HCT116 (cell line): ENCODE results near the gene ZYX.

ENCODE experiments used
- CTCF ChIP-seq, 3 experiments: fragments of 200-600 bp in 1 of 3; sonication (generic) in 1 of 3; IDR thresholded peaks in 2 of 3; conservative IDR thresholded peaks in 1 of 3; 2 replicates each; pipeline ENCODE4 v1.5.1; 2012 to 2017; ENCODE audit warnings: low read depth in 2 of 3, low read length in 2 of 3, antibody characterized with exemption in 1 of 3, borderline replicate concordance in 1 of 3, control low read depth in 1 of 3, mild to moderate bottlenecking in 1 of 3, mixed read lengths in 1 of 3, mixed run types in 1 of 3, moderate library complexity in 1 of 3; ENCODE audit not compliant: insufficient read depth in 1 of 3
- POLR2AphosphoS5 ChIP-seq: IDR thresholded peaks from 2 replicates; pipeline ENCODE4 v1.6.1; 2011; ENCODE audit warnings: mild to moderate bottlenecking, low read depth, low read length, moderate library complexity
- RAD21 ChIP-seq: IDR thresholded peaks from 2 replicates; pipeline ENCODE4 v1.6.1; 2012; ENCODE audit warnings: low read depth, mild to moderate bottlenecking

- no peak for TF ChIP-seq CTCF (IDR thresholded peaks at IDR 0.05 in 2 of 3, conservative IDR thresholded peaks at IDR 0.05 in 1 of 3; ENCODE audit: borderline replicate concordance in 1 of 3, insufficient read depth in 1 of 3, low read depth in 2 of 3, low read length in 2 of 3)
- TF ChIP-seq POLR2AphosphoS5 = no peak
- no peak for TF ChIP-seq RAD21
Observed at GRCh38 chr7:143363016-143363937, 17.9 kb upstream of the ZYX start.
